Activated effector memory CD4-positive, alpha-beta T cell treated with anti-CD3 and anti-CD28 coated beads, Interleukin-2, amount 50 U/mL, for 16 hours (primary cell): ENCODE results near the gene KIRREL3.

Source experiments
- DNase-seq: peaks from one replicate; pipeline ENCODE4 v3.0.0-alpha.2; 2020

KIRREL3 gene

GRCh38 chr11:126700768-126701519, 299.6 kb downstream of the KIRREL3 start:
- DNase-seq, result no peak

GRCh38 chr11:126698576-126698975, 302.0 kb downstream of the KIRREL3 start:
- no peak for DNase-seq

DNA sequence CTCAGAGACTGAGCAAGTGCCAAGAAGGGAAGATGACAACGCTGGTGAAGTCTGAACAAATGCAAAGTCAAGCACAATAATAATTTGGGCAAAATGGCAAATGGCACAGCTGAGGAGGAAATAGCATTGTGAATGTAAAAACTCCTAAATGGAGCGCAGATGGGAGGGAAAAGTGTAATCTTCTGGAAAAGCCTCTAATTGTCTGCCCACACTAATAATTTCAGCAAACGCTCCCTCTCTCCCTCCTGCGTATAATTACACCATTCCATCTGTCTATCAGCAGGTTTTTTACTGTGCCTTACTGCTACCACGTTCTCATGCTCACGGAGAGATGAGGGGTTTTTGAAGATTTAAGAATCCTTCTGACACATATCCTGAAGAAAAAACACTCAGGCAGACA, 302.6 kb downstream of the KIRREL3 start:
- no peak for DNase-seq

DNA sequence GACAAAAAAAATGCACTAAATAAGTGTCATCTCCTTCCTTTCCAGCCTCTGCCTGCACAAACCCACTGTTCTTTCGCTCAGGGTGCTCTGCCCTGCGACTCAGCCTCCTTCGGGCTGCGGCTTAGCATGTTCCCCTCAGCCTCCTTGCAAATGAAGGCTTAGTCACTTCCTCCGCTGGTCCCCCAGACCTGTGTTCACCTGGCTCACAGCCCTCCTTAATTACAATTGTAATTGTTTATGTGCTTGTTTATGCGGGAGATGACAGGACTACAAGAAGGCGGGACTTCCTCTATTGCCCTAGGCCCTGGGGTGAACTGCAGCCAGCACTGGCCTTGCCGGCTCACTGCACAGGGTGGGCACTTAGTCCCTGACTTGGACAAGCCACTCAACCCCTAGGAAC, 303.6 kb downstream of the KIRREL3 start:
- no peak for DNase-seq

DNA sequence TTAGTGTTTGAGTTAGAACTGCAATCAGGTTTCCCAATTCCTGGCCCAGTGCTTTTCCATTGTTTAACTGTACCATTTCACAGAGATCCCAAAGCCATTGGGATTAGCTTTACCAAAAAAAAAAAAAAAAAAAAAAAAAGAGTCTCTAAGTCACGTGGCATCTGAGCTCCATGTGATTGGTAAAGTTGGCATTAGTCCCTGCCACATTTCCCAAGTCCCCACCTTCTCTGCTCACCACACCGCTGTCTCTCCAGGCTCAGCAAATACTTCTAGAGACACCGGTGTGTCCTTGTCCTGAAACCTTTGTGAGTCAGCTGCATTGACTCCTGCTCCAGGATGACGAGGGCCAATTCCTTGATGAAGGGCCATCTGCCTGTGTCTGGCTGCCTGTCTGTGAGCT, 305.3 kb downstream of the KIRREL3 start:
- DNase-seq, result no peak

DNA sequence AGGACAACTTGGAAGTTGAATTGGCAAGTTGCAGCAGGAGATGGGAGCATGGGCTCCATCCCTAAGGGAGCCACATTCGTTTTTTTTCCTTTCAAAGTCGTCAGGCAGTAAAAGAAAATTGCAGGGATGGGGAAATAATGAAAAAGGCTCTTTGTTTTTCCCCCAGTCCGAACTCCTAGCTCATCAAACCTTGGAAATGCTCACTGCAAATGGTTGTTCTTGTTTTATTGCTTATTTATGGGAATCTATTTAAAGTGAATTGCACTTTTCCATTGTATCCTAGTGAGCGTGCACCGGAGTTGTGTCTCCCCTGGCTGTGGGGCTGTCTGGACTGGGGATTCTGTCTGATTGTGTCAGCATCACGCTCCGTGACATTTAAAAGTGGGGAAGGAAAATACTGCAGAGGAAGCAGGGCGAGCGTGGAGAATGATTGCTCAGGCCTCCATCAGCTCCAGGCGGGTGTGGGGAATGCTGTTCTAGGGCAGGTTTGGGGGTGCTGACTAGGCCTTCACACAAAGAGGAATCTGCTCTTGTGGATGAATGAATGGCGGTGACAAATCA, 306.4 kb downstream of the KIRREL3 start:
- no peak for DNase-seq

- DNase-seq, result no peak
These were observed 313.1 kb downstream of the KIRREL3 start for GRCh38 chr11:126687477-126687876.

- DNase-seq, result no peak
These were observed 313.6 kb downstream of the KIRREL3 start for GRCh38 chr11:126686938-126687337.

GRCh38 chr11:126683766-126684728, 316.5 kb downstream of the KIRREL3 start:
- no peak for DNase-seq

DNA sequence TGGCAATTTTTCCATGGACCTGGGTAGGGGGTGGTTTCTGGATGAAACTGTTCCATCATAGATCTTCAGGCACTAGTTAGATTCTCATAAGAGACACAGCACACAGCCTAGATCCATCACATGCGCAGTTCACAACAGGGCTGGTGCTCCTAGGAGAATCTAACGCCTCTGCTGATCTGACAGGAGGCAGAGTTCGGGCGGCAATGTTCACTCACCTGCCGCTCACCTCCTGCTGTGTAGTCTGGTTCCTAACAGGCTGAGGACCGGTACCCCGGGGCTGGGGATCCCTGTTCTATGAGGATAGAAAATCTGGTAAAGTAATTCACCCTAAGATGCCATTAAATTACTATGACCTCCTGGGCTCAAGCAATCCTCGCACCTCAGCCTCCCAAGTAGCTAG, 318.0 kb downstream of the KIRREL3 start:
- no peak for DNase-seq

DNA sequence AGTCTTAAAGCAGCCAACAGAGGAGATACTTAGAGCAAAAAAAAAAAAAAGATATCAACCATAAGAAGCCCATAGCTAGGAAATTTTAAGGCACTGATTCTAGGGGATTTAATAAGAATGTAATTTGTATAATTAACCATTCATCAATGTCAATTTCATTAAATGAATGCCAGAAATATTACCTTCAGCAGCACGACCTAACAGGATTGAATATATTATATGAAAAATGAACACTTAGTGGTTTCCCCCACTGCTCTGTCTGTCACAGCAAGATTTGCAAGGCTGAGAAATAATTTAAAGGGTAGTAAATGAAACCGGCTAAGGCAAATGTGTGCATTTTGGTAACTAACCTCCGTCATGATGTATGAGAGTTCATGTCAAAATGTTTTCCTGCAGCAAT, 319.9 kb downstream of the KIRREL3 start:
- no peak for DNase-seq

- DNase-seq, result no peak
These were observed 320.4 kb downstream of the KIRREL3 start for GRCh38 chr11:126680131-126680530.

DNA sequence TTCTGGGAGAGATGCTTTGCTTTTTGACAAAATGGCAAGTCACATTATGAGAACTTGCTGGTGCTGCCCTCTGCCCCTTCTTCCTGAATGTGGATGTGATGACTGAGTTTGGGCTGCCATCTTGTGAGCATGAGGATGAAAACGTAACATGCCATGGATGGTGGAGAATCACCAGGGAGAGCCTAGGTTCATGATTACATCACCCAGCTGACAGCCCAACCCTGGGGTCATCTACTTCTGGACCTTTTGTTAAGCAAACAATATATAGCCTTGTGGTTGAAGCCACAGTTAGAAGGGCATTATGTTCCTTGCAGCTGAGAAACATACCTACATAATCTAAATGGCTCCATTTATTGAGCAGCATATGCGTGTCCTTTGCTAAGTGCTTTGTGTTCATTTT, 321.5 kb downstream of the KIRREL3 start:
- no peak for DNase-seq

DNA sequence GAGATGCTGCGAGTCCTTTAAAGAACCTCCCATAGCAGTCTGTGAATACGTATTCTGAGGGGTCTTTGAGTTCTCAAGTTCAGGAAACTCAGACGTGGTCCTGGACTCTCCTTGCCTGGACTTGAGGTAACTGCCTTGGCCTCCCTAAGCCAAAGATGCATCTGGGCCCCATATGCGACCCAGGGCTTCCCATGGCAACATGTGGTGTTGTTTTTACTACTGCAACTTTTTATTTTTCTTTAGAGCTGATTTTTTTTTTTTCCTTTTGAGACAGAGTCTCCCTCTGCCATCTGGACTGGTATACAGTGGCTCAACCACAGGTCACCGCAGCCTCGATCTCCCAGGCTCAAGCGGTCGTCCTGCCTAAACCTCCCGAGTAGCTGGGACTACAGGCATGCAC, 324.0 kb downstream of the KIRREL3 start:
- DNase-seq, result no peak

- no peak for DNase-seq
These were observed 327.3 kb downstream of the KIRREL3 start for GRCh38 chr11:126673319-126673718.

- no peak for DNase-seq
These were observed 331.2 kb downstream of the KIRREL3 start for GRCh38 chr11:126669416-126669815.

DNA sequence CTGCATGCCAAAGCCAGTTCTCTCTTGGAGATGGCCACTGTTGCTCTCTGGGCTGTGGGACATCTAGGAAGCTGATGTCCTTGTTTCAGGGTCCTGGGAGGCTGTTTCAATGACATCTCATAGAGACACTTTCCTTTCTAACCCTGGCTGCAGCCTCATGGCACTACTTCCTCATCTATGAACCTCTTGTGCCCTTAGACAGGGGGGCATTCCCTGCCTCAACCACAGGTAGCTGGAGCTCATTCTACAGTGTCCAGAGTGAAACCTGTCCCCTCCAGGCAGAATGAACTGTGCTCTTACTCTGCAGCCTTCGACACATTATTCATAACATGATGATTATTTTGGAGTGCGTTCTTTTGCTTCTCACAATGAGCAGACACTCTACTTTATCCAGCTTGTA, 335.9 kb downstream of the KIRREL3 start:
- no peak for DNase-seq

GRCh38 chr11:126663749-126664592, 336.6 kb downstream of the KIRREL3 start:
- no peak for DNase-seq

- no peak for DNase-seq
These were observed 338.4 kb downstream of the KIRREL3 start for GRCh38 chr11:126662035-126662790.

DNA sequence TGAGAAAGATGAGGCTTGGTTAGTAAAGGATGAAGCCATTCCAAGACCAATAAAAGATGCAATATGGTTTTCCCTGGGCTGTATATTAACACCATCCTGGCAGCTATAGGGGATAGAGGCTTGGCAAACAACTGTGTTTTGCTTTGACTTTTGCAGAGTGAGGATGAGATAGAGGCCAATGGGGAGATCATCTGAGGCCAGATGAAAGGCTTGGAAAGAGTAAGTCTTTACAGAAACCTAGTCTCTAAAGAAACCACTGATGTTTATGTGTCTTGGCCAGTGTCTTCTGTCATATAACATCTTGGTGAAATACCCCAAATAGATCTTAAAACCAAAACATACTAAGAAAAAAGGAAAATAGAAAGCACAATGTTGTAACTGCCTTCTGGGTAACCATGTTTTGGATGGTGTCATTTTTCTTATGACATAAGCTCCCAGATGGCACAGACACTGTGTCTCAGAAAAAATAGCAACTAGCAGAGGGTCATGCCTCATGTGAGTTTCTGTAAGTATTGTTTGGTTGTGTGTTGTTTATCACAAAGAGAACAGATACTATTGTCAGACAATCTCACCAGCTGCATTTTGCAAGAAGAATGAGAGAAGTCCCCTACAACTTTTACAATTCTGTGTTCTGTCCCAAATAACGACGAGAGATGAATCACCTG, 339.7 kb downstream of the KIRREL3 start:
- DNase-seq, result no peak

DNA sequence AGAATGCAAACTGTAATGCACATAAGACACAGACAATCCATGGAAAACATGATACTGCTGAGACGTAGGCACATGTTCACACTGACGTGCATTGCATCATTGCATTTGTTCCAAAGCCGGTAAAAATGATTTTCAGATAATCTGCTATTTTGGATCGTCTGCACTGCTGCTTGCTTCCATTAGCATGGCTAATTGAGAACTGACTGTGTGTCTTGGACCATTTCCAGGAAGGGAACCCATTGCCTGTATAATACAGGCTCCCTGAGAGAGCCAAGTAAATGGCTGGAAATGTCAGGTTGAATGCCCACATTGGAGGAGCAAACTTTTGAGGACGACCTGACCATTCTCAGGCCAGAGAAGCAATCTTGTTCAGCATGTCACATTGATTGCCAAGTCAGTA, 340.2 kb downstream of the KIRREL3 start:
- no peak for DNase-seq
